Measurements from ENCODE around the gene ZYG11B. TPM values are rescaled to one million over a fixed set of nuclear protein-coding genes. Genes with fewer than 3 reads are reported as not detected.

The ZYG11B gene
- total and polyA plus RNA-seq, 9 of the 15 experiments (the other 6 are each of a cell fraction or from before 2014, with no cell fraction given), result 4.9 to 22.2 (median 12.2) TPM

DNA sequence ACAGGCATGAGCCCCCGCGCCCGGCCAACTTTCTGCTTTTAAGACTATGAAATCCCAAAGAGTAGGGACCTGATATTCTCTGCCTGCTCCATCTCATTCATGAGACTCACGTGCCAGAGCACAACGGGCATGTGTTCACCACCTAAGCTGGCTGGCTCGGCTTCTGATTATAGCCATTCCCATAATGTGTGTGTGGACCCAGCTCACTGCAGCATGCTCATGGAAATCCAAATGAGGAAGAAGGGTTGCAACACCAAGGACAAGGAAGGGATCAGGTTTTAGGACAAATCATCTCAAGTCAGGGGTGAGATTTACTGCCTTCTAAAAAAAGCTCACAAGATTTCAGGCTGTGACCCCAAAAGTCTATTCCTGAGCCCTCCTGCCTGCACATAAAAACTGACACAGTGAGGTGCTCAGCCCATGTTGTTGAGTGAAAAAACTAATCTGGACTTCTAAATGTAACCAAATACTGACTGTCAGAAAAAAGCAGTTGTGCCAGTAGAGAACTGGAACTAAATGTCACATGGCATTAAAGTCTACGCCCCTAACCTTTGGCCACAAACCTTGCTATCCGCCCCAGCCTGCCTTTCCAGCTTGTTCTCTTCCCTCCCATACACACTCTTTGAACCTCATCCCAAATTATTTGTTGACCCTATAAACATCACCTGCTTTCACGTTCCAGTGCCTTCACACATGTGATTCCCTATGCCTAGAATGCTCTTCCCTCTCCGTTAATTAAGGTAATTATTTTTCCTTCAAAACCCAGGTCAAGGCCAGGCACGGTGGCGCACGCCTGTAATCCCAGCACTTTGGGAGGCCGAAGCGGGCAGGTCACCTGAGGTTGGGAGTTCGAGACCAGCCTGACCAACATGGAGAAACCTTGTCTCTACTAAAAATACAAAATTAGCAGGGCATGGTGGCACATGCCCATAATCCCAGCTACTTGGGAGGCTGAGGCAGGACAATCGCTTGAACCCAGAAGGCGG is 19.0 kb upstream of the ZYG11B start (continued):
- TF ChIP-seq ZNF583 (CRISPR knock-in tag; IDR thresholded peaks at IDR 0.05) (no peak), CREB1 (IDR thresholded peaks at IDR 0.05) (no peak), CREB1 (CRISPR knock-in tag; IDR thresholded peaks at IDR 0.05) (no peak)

DNA sequence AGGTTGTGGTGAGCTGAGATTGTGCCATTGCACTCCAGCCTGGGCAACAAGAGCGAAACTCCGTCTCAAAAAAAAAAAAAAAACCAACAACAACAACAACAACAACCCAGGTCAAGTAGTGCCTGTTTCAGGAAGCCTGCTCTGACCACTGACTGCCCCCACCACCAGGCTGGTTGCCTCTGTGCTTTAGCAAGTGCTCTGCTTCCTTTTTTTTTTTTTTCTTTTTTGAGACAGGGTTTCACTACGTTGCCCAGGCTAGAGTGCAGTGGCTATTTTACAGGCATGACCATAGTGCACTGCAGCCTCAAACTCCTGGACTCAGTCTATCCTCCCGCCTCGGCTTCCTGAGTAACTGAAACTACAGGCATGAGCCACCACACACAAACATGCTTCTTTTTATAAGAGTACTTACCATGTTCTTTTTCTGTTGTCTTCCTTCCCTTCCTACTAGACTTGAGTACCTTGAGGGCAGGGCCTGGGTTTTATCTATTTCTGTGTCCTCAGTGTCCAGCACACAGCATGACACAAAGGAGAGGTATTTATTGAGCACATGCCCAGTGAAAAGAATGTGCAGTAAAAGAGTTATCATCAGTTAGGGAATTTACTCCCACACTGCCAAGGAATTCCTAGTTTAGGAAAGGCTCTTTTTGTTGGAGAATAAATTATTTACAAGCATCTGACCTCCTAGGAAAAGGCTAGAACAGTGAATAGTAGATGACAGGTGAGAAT is 18.2 kb upstream of the ZYG11B start:
- no peaks in the 10 kb centered on the region for H3K79me2 ChIP-seq (ENCODE audit: control insufficient read depth, insufficient read depth, low read length)
- TF ChIP-seq, protein P1, sequence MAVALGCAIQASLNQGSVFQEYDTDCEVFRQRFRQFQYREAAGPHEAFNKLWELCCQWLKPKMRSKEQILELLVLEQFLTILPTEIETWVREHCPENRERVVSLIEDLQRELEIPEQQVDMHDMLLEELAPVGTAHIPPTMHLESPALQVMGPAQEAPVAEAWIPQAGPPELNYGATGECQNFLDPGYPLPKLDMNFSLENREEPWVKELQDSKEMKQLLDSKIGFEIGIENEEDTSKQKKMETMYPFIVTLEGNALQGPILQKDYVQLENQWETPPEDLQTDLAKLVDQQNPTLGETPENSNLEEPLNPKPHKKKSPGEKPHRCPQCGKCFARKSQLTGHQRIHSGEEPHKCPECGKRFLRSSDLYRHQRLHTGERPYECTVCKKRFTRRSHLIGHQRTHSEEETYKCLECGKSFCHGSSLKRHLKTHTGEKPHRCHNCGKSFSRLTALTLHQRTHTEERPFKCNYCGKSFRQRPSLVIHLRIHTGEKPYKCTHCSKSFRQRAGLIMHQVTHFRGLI (CRISPR knock-in tag; IDR thresholded peaks at IDR 0.05), result no peak
- TF ChIP-seq, protein P2, sequence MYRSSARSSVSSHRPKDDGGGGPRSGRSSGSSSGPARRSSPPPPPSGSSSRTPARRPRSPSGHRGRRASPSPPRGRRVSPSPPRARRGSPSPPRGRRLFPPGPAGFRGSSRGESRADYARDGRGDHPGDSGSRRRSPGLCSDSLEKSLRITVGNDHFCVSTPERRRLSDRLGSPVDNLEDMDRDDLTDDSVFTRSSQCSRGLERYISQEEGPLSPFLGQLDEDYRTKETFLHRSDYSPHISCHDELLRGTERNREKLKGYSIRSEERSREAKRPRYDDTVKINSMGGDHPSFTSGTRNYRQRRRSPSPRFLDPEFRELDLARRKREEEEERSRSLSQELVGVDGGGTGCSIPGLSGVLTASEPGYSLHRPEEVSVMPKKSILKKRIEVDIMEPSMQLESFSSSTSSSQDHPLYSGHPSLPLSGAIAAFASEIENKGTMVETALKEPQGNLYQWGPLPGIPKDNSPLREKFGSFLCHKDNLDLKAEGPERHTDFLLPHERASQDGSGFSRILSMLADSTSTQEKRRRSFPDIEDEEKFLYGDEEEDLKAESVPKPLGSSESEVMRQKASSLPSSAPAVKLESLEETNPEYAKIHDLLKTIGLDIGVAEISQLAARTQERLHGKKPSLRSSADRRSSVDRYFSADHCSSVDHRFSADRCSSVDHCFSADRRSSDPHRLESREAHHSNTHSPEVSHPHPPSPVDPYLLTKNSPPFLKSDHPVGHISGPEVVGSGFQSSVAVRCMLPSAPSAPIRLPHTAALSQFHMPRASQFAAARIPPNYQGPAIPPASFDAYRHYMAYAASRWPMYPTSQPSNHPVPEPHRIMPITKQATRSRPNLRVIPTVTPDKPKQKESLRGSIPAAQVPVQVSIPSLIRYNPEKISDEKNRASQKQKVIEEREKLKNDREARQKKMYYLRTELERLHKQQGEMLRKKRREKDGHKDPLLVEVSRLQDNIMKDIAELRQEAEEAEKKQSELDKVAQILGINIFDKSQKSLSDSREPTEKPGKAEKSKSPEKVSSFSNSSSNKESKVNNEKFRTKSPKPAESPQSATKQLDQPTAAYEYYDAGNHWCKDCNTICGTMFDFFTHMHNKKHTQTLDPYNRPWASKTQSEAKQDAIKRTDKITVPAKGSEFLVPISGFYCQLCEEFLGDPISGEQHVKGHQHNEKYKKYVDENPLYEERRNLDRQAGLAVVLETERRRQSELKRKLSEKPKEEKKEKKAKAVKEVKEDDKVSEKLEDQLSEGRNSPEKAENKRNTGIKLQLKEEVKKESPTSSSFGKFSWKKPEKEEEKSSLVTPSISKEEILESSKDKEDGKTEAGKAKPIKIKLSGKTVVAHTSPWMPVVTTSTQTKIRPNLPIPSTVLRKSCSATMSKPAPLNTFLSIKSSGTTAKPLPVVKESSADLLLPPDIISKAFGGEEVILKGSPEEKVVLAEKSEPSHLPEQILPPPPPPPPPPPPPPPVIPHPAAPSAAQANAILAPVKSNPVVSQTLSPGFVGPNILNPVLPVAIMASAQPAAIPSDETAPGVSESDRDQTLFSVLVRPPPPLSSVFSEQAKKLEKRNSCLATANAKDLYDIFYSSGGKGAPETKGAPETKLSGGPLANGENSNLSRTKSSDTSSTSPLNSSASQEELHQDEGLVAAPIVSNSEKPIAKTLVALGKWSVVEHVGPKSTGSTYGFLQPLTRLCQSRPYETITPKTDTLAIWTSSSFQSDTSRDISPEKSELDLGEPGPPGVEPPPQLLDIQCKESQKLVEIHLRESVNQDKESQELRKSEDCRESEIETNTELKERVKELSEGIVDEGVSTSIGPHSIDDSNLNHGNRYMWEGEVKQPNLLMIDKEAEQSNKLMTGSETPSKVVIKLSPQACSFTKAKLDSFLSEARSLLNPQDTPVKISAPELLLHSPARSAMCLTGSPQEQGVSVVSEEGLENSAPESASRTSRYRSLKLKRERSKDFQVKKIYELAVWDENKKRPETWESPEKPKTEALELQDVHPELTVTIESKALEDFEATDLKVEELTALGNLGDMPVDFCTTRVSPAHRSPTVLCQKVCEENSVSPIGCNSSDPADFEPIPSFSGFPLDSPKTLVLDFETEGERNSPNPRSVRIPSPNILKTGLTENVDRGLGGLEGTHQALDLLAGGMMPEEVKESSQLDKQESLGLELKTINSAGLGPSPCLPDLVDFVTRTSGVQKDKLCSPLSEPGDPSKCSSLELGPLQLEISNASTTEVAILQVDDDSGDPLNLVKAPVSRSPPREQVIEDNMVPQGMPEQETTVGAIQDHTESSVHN (IDR thresholded peaks at IDR 0.05; ENCODE audit: borderline replicate concordance in 1 of 2, low read depth in 1 of 2), result no peak
- no peak for TF ChIP-seq SNRNP70 (optimal IDR thresholded peaks at IDR 0.05; ENCODE audit: low read depth, low read length)
- no peak for TF ChIP-seq DDX20 (tag; IDR thresholded peaks at IDR 0.05; ENCODE audit: low read depth)
- no peak for TF ChIP-seq RBM39 (optimal IDR thresholded peaks at IDR 0.05; ENCODE audit: low read depth, low read length)
- no peak for TF ChIP-seq TSC22D4 (tag; IDR thresholded peaks at IDR 0.05)

More for the DNA sequence above, 18.2 kb upstream of the ZYG11B start:
- BruUV-seq (replicated peaks), result no TSS peak
- H3K4me1 ChIP-seq (replicated peaks in 1 of 2; ENCODE audit: control insufficient read depth in 2 of 2, insufficient read depth in 2 of 2, low read length in 2 of 2), result peaks cover 4 to 5% of the 10 kb centered on the region in 2 experiments; a peak in 3 of 5 replicates
- H3K9ac ChIP-seq (ENCODE audit: insufficient read depth in 1 of 2, low read depth in 2 of 2, low read length in 2 of 2), result no peak overlapping the region
- CTCF ChIA-PET (ENCODE audit: low intra/inter-chr PET ratio), result no interaction called here
- no peak for DNase-seq (ENCODE audit: extremely low read depth in 1 of 4, low spot score in 3 of 4)
- POLR2A ChIA-PET, result no interaction called here
- H3K9me1 ChIP-seq (ENCODE audit: control insufficient read depth, insufficient read depth, low read length), result no peaks in the 10 kb centered on the region
- no peak overlapping the region for H2AFZ ChIP-seq (ENCODE audit: low read depth, low read length)
- H3K9me3 ChIP-seq (replicated peaks; ENCODE audit: control insufficient read depth, insufficient read depth, low read depth, low read length), result no peaks in the 10 kb centered on the region
- H4K20me1 ChIP-seq (replicated peaks; ENCODE audit: control insufficient read depth, insufficient read depth, low read length), result no peaks in the 10 kb centered on the region
- H3K27ac ChIP-seq (ENCODE audit: extremely low read depth, low read depth, low read length), result no peak overlapping the region
- 58% methylated on average over 3 of the region's 5 CpGs for WGBS (ENCODE audit: insufficient coverage, low coverage, missing lambda C conversion rate)
- ATAC-seq, result no peak
- H3K4me3 ChIP-seq, result no peak overlapping the region
- H3K27me3 ChIP-seq (ENCODE audit: control insufficient read depth in 2 of 2, insufficient read depth in 2 of 2, low read length in 2 of 2), result no peaks in the 10 kb centered on the region
- H3K36me3 ChIP-seq (ENCODE audit: control insufficient read depth, insufficient read depth, low read length), result no peaks in the 10 kb centered on the region
- no peak overlapping the region for H3K4me2 ChIP-seq (ENCODE audit: insufficient read depth, low read length)
- in situ Hi-C loops (cut with MboI) (loop anchor here (10.0 kb wide), 1 partner anchor 477 kb away; no protein-coding TSS in a partner anchor), intact Hi-C loops (cut with micrococcal nuclease) (no loop called here)
- no peak for FAIRE-seq

All from K562 (cell line).